ENCODE measurements around the gene ADAMTS18. TPM values are rescaled to one million over a fixed set of nuclear protein-coding genes. Genes with fewer than 3 reads are reported as not detected.

Gene ADAMTS18
- total RNA-seq, 1 donor from 2014 or later, result not detected

DNA sequence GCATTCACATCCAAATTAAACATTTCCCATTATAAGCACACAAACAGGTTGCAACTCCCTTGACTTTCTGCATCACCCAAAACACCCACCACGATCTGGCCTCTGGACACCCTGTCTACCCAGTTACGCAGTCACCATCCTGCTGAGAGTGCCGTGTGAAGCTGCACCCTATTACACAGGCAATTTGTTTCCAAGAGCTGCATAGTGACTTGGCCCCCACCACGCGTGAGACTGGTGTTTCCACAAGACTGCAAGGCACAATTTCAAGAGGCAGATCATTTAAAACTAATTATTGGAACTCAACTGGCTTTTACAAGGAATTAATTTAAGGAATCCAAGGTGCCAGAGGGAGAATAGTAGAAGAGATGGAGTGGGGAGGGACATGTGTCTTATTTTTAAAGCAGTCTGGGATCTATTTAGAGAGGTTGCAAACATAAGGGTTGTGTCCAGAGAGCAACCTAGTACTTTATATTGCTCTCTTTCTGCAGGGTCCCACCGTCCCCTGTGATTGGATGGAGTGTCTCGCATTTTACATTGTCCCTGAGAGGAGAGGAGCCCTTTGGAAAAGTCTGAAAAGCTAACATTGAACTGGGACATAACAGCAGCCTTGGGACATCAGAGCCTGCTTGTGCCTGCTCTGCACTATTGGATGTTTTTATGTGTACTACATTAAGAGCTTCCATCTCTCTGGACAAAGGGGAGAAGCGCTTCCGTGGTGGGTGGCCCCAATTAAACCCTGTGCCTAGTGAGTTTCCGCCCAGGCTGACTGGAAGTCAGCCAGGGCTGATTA lies 8.7 kb upstream of the ADAMTS18 start:
- no peaks in the 10 kb centered on the region for H3K9me3 ChIP-seq (replicated peaks)
- peaks cover 6% of the 10 kb centered on the region for H3K4me1 ChIP-seq
- TF ChIP-seq, protein P1, sequence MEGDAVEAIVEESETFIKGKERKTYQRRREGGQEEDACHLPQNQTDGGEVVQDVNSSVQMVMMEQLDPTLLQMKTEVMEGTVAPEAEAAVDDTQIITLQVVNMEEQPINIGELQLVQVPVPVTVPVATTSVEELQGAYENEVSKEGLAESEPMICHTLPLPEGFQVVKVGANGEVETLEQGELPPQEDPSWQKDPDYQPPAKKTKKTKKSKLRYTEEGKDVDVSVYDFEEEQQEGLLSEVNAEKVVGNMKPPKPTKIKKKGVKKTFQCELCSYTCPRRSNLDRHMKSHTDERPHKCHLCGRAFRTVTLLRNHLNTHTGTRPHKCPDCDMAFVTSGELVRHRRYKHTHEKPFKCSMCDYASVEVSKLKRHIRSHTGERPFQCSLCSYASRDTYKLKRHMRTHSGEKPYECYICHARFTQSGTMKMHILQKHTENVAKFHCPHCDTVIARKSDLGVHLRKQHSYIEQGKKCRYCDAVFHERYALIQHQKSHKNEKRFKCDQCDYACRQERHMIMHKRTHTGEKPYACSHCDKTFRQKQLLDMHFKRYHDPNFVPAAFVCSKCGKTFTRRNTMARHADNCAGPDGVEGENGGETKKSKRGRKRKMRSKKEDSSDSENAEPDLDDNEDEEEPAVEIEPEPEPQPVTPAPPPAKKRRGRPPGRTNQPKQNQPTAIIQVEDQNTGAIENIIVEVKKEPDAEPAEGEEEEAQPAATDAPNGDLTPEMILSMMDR (IDR thresholded peaks at IDR 0.05; ENCODE audit: borderline replicate concordance), result no peak
- no peak overlapping the region for H3K4me3 ChIP-seq
- H3K27me3 ChIP-seq (ENCODE audit: low read depth), result peaks cover 13% of the 10 kb centered on the region
- intact Hi-C loops (cut with micrococcal nuclease), result no loop called here
- H3K36me3 ChIP-seq, result no peaks in the 10 kb centered on the region
- DNase-seq, result no peak
- H3K27ac ChIP-seq (replicated peaks), result no peak overlapping the region

DNA sequence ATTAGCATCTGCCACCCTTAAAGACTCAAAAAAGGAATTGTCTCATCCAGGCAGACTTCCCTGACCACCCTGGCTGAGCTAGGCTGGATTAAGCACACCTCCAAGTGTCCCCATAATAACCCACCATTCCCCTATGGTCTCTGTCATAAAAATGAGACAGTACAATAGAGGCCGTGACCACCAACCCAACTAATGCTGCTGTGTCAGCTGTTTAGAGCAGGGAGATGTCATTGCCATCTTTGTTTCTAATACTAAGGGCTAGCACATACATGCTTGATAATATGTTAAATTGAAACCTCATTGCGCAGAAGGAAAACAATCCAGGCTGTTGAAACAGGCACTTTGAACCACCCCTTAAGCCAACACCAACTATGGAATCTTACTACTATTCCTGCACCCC lies 7.2 kb upstream of the ADAMTS18 start:
- DNase-seq, result no peak
- Histone ChIP-seq H3K27me3 (ENCODE audit: low read depth) (peaks cover 21% of the 10 kb centered on the region), H3K4me1 (peaks cover 6% of the 10 kb centered on the region), H3K36me3 (no peaks in the 10 kb centered on the region), H3K4me3 (no peak overlapping the region), H3K9me3 (replicated peaks) (no peaks in the 10 kb centered on the region), H3K27ac (replicated peaks) (no peak overlapping the region)
- intact Hi-C loops (cut with micrococcal nuclease), result no loop called here
- TF ChIP-seq, protein P1 (IDR thresholded peaks at IDR 0.05; ENCODE audit: borderline replicate concordance), result no peak

DNA sequence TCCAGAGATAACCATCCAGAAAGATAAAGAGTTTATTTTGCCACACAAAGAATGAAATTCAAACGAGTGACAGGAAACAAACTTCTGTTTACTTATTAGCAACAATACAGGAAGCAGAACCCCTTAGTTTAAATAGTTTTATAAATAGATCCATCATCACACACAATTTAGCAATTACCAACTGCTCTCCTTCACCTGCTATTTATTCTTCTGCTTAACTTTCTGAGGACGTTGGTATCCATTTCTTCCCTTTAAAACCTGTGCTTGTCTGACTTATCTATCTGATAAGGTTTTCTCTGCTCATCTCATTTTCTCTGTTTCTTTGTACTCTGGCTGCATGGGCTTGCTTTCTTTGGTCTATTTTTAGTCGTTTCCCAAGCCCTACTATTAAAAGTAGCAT lies 4.3 kb upstream of the ADAMTS18 start:
- peaks cover 50% of the 10 kb centered on the region for H3K27me3 ChIP-seq (ENCODE audit: low read depth)
- H3K9me3 ChIP-seq (replicated peaks), result no peaks in the 10 kb centered on the region
- H3K4me1 ChIP-seq, result peaks cover 6% of the 10 kb centered on the region
- intact Hi-C loops (cut with micrococcal nuclease), result loop anchor here (10.0 kb wide), 1 partner anchor 46 kb away; no protein-coding TSS in a partner anchor
- no peak overlapping the region for H3K4me3 ChIP-seq
- no peaks in the 10 kb centered on the region for H3K36me3 ChIP-seq
- TF ChIP-seq, protein P1 (IDR thresholded peaks at IDR 0.05; ENCODE audit: borderline replicate concordance), result no peak
- no peak overlapping the region for H3K27ac ChIP-seq (replicated peaks)
- DNase-seq, result no peak

DNA sequence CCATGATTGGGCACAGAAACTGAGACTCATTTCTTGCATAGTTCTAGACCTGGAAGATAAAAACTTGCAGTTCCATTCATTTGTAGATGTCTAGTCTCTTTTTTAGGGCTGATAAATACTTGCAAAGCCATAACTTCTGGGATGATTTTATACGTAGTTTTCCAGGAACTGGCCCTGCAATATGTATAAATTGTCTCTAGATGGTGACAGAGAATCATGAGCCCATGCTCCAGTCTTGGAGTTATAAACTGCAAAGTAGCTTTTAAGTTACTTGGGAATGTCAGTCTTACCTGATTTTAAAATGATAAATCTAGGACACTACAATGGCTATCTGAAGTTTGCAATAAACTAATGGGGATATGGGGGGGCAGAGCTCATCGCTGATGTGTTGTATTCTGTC lies 3.0 kb upstream of the ADAMTS18 start:
- peaks cover 51% of the 10 kb centered on the region for H3K27me3 ChIP-seq (ENCODE audit: low read depth)
- no peaks in the 10 kb centered on the region for H3K9me3 ChIP-seq (replicated peaks)
- peaks cover 6% of the 10 kb centered on the region for H3K4me1 ChIP-seq
- intact Hi-C loops (cut with micrococcal nuclease), result loop anchor here (10.0 kb wide), 1 partner anchor 47 kb away; no protein-coding TSS in a partner anchor
- no peaks in the 10 kb centered on the region for H3K36me3 ChIP-seq
- H3K4me3 ChIP-seq, result no peak overlapping the region
- no peak overlapping the region for H3K27ac ChIP-seq (replicated peaks)
- TF ChIP-seq, protein P1 (IDR thresholded peaks at IDR 0.05; ENCODE audit: borderline replicate concordance), result peak; percentile 31
- DNase-seq, result no peak

DNA sequence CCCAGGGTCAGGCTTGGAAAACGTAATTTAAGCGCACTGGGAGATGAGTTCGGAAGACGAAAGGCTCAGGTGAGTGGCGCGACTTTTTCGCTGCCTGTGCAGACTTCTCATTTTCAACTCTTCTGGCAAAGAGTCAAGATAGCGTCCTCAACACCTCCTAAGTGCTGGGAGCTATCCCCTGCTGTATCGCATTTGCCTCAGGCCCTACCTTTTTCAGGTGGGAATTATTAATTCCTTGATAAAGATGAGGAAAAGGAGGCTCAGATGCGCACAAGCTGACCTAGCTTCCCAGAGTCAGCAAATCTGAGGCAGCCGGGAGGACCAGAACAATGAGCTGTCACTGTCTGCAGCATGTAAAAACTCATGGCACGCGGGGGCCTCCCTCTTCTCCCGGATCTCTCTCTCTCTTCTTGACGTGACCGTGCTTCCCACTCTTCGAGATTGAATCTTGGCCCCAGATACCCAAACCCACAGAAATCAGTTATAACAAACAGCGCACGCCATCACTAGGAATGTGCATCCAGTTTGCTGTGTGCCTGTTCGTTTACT lies 512 bp upstream of the ADAMTS18 start:
- intact Hi-C loops (cut with micrococcal nuclease), result loop anchor here (10.0 kb wide), 1 partner anchor 49 kb away; no protein-coding TSS in a partner anchor
- H3K27me3 ChIP-seq (ENCODE audit: low read depth), result peaks cover 74% of the 10 kb centered on the region
- no peak for DNase-seq

More for the DNA sequence above, 512 bp upstream of the ADAMTS18 start:
- Histone ChIP-seq H3K9me3 (replicated peaks) (no peaks in the 10 kb centered on the region), H3K27ac (replicated peaks) (no peak overlapping the region), H3K4me3 (no peak overlapping the region), H3K36me3 (no peaks in the 10 kb centered on the region), H3K4me1 (peaks cover 6% of the 10 kb centered on the region)
- TF ChIP-seq, protein P1 (IDR thresholded peaks at IDR 0.05; ENCODE audit: borderline replicate concordance), result no peak

Measured in left ventricle myocardium inferior (tissue), 1 donor.